ENCODE results near the gene CLRN1.

GRCh38 chr3:150878290-150878689, 94.2 kb downstream of the CLRN1 start:
- TF ChIP-seq, protein P1, sequence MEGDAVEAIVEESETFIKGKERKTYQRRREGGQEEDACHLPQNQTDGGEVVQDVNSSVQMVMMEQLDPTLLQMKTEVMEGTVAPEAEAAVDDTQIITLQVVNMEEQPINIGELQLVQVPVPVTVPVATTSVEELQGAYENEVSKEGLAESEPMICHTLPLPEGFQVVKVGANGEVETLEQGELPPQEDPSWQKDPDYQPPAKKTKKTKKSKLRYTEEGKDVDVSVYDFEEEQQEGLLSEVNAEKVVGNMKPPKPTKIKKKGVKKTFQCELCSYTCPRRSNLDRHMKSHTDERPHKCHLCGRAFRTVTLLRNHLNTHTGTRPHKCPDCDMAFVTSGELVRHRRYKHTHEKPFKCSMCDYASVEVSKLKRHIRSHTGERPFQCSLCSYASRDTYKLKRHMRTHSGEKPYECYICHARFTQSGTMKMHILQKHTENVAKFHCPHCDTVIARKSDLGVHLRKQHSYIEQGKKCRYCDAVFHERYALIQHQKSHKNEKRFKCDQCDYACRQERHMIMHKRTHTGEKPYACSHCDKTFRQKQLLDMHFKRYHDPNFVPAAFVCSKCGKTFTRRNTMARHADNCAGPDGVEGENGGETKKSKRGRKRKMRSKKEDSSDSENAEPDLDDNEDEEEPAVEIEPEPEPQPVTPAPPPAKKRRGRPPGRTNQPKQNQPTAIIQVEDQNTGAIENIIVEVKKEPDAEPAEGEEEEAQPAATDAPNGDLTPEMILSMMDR (conservative IDR thresholded peaks at IDR 0.05; ENCODE audit: low read length): no peak
- no peak for TF ChIP-seq EZH2phosphoT487 (IDR thresholded peaks at IDR 0.05; ENCODE audit: borderline replicate concordance, low read depth, low read length)
